Retinal pigment epithelial cell (primary cell): ENCODE data around the gene SHE.
A peak's percentile ranks its signal among the peaks of the same experiment; 100 is the strongest.

Source experiments
- DNase-seq: peaks from one replicate; pipeline ENCODE4 v3.0.0-alpha.2; 2010; ENCODE audit warnings: low read depth
- H3K4me3 ChIP-seq: 2 replicates; pipeline ENCODE4 v1.5.1; 2011; ENCODE audit warnings: mild to moderate bottlenecking, low read length, control low read depth, moderate library complexity
- TF ChIP-seq, protein P1 (sequence below): conservative IDR thresholded peaks from 2 replicates; pipeline ENCODE4 v1.5.1; 2011; ENCODE audit warnings: low read depth, low read length, control low read depth, inconsistent platforms

Gene SHE

DNA sequence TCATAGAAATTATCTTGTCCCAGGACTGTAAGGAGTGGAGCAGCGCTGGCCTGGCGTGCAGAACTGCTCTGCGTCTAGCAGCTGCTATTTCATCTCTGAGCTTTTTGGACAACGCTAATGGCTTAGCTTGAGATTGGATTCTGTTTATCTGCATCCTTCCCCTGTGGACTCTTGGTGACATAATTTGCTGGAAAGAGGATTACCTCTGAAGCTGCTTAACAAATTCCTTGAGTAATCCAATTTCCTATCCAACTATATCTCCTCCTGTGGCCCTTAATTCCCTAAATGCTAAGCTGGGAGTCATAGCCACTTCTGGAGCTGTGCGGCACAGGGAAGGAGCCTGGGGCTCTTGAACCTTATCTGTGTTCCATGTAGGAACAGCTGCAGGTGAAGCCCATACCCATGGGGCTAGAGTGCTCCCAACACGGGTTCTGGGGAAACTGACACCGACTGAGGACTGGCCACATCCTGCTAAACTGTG is 53.8 kb downstream of the SHE start:
- TF ChIP-seq, protein P1, sequence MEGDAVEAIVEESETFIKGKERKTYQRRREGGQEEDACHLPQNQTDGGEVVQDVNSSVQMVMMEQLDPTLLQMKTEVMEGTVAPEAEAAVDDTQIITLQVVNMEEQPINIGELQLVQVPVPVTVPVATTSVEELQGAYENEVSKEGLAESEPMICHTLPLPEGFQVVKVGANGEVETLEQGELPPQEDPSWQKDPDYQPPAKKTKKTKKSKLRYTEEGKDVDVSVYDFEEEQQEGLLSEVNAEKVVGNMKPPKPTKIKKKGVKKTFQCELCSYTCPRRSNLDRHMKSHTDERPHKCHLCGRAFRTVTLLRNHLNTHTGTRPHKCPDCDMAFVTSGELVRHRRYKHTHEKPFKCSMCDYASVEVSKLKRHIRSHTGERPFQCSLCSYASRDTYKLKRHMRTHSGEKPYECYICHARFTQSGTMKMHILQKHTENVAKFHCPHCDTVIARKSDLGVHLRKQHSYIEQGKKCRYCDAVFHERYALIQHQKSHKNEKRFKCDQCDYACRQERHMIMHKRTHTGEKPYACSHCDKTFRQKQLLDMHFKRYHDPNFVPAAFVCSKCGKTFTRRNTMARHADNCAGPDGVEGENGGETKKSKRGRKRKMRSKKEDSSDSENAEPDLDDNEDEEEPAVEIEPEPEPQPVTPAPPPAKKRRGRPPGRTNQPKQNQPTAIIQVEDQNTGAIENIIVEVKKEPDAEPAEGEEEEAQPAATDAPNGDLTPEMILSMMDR, result no peak
- no peak overlapping the region for H3K4me3 ChIP-seq
- DNase-seq, result peak; percentile 84

DNA sequence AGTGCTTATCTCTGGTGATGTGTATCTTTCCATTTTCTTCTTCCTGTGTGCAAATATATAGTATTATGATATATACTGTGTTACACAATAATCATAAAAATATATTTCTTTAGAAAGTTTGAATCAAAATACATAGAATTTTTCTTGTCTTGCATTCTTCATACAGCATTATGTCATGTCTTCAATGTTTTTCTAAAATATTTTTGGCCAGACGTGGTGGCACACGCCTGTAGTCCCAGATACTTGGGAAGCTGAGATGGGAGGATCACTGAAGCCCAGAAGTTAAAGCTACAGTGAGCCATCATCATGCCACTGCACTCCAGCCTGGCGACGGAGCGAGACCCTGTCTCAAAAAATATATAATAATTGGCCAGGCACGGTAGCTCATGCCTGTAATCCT is 55.4 kb downstream of the SHE start:
- no peak for DNase-seq

DNA sequence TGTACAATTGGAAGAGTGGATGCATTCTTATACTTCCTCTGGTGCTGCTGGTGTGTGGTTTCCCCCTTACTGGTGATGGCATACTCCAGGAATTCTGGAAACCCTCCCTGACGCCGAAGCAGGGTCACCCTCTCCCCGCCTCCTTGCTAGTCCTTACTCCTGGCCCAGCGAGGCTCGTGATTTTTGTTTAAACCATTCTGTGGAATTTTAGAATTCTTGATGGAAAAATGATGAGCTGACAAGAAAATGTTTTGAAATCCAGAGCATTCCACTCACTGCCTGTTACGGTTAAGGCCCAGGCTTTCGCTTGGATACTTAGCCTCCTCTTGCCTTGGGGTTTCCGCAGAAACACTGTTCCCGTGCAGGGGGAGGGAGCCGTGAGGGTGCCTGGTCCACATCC is 55.9 kb downstream of the SHE start:
- TF ChIP-seq, protein P1, result no peak
- DNase-seq, result peak; percentile 86
- H3K4me3 ChIP-seq, result no peak overlapping the region

More for the DNA sequence above, 55.4 kb downstream of the SHE start:
- H3K4me3 ChIP-seq, result no peak overlapping the region
- TF ChIP-seq, protein P1, result no peak

DNA sequence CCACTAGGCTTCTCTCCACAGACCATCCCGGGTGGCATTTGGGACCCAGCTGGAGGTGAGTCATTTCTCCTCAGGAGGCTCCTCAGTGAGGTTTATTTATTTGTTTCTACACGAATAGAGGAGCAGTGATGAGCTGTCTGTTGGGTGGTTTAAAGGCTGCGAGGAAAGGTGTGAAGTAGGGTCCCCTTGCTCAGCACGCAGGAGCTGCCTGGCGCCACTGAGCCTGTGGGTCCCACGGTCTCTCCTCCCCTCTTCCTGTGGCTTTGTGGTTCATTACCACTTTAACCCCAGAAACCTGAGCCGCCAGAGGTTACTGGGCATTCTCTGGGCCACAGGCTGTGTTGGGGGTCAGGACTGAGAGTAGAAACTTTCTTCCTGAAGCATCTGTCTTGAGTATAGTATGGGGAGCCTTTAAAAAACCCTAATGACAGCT is 57.2 kb downstream of the SHE start:
- no peak overlapping the region for H3K4me3 ChIP-seq
- TF ChIP-seq, protein P1, result no peak
- no peak for DNase-seq

DNA sequence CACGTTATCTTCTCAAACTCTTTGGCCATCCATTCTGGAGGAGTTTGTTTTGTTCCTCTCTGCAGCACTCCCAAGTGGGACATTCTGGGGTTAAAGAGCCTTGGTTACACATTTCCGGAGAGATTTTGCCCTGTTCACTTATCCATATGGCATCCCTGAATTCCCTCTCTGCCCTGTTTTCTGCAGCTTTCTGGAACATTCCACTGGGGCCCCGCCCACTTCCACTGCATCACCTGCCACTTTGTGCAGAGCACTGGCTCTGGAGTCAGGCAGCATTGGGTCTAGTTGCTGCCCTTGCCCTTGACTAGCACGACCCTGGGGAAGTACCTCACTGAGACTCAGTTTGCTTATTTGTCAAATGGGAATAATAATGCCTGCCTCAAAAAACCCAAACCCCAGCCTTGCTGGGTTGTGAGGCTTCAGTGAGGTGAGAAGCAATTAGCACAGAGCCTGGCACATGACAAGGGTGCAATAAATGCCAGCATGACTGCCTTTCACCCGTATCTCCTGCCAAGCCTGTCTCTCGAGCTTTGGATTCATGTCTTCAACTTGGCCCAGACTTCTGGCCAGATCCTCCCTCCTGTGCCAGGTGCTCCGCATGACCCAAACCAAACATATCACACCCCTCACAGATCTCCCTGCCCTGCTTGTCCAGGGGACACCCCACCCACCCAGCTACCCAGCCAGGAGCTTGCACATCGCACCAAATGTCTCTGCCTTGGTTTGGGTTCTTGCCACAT is 58.8 kb downstream of the SHE start:
- TF ChIP-seq, protein P1, result no peak
- no peak overlapping the region for H3K4me3 ChIP-seq
- DNase-seq, result no peak

DNA sequence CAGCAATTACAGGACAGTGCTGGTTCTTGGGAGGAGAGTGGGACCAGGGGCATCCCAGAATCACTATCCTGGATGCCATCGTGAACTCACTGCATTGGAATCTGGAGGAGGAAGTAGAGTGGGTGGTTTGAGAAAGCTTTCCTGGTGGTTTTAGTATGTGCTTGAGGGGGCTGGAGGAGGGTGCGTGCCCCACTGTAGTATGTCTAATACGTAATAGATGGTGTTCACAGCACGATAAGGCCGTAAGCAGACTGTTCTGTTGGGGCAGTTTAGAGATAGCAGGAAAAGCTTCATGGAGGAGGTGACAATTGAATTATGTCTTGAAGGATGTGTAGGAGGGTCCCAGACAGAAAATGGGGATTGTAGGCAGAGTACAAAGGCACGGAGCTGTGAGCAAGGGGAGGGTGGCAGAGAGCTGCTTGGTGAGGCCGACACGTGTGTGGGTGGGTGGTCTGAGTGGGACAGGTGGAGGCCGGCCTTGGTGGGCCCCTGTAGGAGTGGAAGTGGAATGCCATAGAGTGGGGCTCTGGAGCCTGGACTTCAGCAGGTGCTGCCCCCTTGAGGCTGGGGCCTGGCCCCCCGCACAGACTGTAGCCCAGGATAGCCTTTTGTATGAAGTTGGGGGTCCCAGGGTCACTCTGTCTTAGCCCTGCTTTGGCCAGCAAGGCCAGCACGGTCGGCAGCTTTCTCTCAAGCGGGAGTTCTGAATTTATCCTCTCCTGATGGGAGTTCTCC is 60.0 kb downstream of the SHE start:
- H3K4me3 ChIP-seq, result no peak overlapping the region
- DNase-seq, result no peak
- TF ChIP-seq, protein P1, result peak; percentile 58
